HG03442 (cell line): ENCODE results near the gene DUSP2.

Experiments used
- ATAC-seq: cut with Tn5 transposase; IDR thresholded peaks from one replicate; pipeline ENCODE4 v1.9.1; 2021; ENCODE audit warnings: mild to moderate bottlenecking, moderate library complexity; ENCODE audit not compliant: unreplicated experiment

The DUSP2 gene

DNA sequence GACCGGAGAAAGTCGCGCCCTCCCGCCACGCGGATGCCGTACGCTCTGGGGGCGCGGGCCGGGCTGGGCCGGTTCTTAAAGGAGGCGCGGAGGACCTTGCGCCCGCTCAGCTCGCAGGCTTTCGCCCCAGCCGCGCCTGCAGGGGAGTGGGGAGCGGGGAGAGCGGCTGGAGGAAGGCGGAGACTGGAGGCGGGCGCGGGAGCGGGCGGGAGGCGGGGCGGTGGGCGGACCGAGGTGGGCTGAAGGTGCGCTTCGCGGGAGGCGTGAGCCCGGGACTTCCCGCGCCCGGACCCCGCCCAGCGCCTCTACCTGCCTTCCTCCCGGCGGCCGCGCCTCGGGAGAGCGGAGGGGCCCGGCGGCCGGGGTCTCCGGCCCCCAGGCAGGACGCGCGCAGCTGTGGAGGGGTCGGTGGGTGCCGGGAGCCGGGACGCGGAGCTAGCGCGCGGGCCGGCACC is 28.8 kb downstream of the DUSP2 start, which contains the start of gene ADRA2B:
Gene ADRA2B (minus strand): TSS at position 148 of the 455 bp plus-strand sequence. CDS start 422 bp downstream, outside the sequence.
- ATAC-seq: peak; percentile 43

DNA sequence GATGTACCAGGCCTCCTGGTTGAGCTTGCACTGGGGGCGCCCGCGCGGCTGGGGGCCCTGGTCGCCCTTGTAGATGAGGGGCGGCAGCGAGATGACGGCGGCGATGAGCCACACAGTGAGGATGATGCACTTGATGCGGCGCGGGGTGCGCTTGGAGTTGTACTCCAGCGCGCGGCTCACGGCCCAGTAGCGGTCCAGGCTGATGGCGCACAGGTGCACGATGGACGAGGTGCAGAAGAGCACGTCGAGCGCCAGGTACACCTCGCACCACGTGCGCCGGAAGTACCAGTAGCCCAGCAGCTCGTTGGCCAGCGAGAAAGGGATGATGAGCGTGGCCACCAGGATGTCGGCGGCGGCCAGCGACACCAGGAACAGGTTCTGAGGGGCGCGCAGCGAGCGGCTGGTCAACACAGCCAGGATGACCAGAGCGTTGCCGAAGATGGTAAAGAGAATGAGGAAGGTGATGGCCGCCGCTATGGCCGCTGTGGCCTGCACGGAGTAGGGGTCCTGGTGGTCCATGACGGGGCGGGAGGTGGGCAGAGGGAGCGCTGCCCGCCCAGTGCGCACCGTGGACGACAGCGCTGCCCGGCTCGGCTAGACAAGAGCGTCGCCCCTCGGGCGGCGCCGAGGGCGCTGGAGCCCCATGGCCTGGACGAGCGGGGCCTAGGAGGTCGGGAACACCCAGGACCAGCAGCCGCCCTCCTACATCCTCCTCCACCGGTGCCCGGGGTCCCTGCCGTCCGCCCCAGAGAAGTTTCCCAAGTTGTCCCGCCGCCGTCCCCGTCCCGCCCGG is 29.4 kb downstream of the DUSP2 start:
- ATAC-seq: no peak

DNA sequence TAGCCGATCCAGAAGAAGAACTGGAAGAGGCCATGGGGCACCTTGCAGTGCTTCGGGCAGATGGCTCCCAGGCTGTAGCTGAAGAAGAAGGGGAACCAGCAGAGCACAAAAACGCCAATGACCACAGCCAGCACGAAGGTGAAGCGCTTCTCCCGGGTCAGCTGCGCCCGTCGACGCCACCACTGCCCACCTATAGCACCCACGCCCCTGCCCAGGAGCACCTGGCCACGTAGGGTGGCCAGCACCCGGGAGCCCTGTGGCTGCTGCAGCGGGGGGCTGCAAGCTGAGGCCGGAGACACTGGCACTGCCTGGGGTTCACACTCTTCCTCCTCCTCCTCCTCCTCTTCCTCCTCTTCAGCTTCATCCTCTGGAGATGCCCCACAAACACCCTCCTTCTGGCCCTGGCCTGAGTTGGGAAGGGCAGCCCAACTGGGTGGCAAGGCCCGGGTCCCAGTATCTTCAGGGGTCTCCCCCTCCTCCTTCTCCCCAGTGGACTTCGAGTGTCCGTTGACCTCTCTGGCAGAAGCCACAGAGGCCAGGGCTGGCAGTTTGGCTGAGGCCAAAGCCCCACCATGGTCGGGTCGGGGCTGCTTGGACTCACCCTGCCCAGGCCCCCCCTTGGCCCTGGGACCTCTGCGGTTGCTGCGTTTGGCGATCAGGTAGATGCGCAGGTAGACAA is 30.2 kb downstream of the DUSP2 start:
- no peak for ATAC-seq

DNA sequence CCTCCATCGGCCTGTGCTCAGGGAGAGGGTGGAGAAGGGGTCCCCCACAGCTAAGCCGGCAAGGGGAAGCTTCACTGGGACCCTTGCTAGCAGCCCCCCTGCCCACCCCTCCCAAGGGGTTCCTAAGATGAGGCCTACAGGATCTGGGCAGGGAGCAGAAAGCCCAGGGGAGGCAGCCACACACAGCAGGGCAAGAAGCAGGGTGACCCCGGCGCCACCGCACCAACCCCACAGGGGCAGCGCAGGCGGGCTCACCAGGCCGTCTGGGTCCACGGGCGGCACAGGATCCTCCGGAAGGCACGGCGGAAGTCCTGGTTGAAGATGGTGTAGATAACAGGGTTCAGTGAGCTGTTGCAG is 30.7 kb downstream of the DUSP2 start:
- ATAC-seq: no peak

DNA sequence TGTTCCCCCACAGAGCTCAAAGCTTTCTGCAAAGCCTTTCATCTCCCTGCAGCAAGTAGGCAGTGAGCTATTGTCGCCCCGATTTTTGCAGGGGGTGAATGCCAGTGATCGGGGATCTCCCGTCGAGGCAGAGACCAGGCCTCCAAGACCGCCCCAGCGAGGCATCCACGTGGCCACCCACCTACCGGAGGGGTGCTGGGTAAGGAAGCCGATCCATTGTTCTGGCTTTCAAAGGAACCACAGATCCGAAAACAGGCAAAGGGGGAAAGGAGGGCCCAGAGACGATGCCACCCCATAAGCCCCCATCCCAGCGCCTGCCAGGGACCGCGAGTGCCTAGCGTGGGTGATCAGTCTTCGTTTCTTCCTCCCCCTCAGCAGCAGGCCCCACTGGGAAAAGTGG is 31.3 kb downstream of the DUSP2 start:
- ATAC-seq: no peak

DNA sequence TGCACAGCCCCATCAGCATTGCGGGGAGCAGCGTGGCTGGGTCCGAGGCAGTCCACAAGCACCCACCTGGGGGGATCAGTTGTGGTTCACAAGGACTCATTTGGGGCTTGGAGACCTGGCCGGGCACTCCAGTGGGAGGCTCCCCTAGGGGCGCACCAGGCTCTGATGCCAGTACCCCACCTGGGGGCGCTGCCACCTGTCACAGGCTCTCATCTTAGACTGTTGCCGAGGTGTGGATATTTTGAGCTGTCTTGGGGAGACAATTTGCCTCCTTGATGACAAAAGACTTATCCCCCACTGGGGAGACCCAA is 31.9 kb downstream of the DUSP2 start:
- no peak for ATAC-seq

DNA sequence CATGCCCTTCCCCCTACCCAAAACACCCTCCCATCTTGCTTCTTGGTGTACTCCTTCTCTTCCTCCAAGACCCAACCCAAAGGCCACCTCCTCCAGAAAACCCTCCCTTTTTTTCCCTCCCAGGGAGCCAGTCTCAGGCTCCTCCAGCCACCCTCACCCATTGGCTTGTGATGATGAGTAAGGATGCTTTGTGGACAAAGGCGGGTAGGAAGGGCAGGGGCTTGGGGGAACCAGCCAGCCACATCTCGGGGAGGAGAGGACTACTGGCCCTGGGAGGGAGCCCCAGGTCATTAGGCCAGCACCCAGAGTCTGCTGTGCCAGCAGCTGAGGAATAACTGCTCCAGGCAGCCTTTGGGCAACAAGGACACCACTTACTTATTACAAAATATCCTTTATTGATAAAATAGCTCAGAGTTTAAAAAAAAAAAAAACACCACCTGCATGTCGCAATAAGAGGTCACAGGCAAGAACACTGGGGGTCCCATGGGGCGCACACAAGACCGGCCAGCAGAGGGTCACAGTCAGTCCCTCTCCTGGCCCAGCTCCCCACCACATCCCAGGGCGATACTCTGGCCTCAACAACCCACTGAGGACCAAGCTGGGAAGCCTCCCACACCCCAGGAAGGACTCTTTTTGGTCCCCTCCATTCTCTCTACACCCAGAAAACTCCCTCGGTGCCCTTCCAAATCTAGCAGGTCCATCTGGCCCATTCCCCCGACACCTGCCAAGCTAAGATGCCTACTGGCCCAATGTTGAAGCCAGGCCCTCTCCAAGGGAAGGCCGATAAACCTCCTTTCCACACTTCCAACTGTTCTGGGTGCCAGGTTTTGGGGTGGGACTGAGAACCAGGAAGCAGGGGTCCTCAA is 32.5 kb downstream of the DUSP2 start:
- no peak for ATAC-seq

DNA sequence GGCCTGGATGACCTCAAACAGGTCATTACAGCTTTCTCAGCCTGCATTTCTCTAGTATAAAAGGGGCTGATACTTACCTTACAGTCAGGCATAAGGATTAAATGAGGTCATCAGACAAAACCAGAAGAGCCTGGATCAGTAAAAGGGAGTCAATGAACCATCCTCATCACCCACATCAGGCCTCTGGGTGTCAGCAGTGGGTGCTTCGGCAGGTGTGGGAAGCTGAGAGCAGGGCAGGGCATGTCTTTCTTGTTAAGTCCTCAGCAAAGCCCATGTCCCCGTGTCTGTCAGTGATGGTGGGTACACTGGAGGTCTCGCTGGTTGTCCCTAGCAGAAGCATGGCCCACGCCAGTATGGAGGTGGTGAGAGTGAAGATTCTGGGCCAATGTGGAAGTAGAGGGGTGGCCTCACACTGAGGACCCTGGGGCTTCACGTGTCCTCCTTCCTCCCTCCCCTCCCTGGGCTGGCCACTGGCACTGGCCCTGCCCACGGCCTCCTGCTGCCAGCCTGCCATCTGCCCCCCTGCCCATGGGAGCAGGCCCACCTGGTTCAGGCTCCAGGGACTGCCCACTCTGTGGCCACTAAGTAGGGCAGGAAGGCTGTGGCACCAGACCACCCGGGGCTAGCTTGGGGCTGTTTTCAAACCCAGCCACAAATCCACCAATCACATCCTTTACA is 33.3 kb downstream of the DUSP2 start:
- ATAC-seq: no peak

DNA sequence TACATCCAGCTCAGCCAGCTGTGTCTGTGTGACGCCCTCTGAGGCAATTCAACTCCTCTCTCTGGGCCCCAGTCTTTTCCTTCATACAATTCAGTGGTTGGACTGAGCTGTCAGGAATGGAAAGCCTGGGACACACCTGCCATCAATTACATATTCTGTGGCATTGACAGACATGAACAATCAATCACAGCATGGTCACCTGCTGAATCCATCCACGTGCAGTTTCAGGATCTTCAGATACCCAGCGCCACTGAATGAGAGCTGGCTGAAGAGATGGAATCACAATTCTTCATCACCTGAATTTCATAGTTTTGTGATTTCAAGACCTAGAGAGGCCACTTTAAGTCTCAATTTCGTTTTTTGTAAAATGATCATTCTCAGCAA is 34.0 kb downstream of the DUSP2 start:
- ATAC-seq: no peak

DNA sequence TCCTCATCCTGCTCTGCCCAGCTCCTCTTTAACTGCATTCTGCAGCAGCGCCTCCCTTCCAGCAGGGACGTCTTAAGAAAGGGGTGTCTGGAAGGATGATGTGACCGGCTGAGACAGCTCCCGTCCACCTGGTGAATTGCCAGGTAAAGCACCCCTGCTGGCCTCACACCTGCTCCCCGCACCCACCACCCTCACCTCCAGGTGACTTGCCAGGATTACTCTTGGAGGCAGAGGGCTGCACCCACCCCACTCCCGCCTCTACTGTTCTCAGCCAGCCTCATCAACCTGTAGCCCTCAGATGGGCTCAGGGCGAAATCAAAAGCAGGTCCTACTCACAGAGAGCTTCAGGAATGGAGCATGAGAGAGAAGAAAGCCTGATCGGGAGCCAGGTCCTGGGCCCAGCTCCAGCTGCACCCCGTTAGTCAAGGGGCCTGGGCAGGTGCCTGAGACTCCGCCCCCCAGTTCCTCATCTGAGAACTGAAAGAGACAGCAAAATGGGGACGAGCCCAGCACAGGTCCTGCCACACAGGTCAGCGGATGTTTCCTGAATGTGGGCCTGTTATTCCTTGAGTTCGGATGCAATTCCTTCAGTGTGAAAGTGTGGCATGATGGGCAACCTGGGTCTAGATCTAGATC is 34.5 kb downstream of the DUSP2 start:
- ATAC-seq: no peak

DNA sequence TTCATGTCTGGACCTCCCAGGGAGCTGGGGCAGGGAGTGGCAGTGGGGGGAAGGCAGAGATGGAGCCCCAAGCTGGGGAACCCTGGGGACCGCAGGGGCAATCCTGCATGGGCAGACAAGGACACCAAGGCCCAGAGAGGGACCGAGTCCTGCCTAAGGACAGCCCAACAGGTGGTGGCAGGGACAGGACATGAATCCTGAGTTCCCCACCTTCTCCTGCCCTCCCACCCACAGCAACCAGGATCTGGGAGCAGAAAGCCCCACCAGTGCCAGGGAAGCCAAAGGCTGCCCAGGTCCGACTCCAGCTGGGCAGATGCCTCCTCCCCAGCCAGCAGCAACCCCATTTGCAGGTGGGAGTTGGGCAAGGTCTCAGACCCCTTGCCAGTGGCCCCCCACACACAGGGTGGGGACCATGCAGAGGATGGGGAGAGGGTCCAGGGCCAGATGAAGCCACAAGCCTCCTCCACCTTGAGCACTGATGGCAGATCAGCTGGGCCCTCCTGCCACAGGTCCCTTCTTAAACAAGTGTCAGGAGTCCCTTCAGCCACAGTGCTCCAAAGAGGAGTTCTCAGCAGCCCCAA is 35.2 kb downstream of the DUSP2 start:
- no peak for ATAC-seq

DNA sequence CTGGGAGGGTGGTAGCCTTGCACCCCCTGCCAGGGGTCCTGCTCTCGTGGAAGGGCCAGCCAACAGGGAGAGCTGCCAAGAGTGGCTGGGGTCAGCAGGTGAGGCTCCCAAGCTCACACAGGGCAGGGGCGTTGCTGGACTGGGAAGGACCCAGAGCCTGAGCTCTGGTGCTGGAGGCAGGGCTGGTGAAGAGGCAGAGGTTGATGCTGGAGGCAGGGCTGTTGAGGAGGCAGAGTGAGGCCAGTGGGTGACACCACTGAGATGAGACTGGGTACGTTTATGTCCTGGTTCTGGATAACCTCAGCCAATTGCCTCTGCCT is 35.9 kb downstream of the DUSP2 start:
- ATAC-seq: no peak

DNA sequence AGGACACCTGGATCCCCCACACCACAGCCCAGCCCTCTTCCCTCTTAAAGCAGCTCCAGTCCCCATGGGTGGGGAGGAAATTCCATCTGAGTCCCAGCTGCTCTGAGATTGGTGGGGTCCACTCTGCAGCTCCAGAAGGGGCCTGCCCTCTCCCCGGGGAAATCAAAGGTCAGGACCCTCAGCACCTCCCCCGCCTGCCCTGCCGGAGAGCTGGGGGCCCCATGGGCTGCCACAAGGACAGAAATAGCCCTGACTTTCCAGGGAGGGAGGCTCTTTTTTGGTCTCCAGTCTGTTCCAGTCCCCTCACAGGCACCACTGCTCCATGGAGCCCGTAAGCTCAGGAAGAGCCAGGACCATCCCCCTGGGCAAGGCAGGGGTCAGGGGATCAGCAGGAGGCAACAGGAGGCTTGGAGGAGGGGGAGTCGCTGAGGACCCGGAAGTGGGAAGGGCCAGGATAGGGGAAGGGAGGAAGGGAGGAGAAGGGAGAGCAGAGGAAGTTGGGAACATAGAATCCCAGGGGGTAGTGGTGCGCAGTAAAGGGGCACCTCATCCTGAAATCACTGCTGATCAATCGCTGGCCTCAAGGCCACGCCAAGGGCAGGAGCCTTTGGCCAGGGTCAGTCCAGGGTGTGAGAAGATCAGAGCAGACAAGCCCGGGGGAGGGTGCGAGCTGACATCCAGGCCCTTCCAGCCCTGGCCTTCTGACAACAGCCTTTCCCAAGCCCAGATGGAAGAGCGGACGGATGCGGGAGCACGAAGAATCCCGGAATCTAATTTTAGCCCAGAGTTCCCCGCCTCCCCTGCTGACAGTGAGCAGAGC is 36.5 kb downstream of the DUSP2 start:
- ATAC-seq: no peak

DNA sequence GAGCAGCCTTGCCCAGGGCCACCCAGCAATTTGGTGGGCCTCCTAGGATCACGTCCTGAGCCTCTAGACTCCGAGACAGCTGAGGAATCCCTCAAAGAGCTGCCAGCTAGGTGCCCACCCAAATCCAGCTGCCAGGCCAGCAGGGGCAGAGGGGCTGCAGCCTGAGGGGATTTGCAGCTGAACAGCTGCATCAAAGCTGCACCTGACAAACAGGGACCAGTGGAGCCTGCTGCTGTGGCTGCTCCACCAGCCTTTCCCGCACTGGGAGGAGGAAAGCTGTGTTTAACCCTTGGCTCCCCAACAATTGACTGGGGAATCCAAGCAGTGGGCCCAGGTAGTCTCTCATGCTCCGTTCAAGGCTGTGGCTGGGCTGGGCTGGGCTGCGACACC is 37.1 kb downstream of the DUSP2 start:
- no peak for ATAC-seq

DNA sequence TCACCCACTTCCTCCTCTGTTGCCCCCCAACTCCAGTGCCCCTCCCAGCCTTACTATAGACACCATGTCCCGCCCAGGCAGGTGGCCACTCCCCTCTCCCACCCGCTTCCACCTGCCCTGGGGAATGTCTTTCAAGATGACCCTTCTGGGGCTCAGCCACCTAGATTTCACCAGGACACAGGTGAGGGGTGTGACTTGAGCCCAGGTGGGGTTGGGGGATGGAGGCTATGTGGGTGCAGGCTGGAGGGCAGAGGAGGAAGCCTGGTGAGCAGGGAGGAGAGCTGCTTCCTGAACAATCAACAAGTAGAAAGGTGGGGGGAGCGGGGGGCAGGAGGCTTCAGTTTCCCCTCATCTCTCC is 37.6 kb downstream of the DUSP2 start:
- ATAC-seq: no peak

DNA sequence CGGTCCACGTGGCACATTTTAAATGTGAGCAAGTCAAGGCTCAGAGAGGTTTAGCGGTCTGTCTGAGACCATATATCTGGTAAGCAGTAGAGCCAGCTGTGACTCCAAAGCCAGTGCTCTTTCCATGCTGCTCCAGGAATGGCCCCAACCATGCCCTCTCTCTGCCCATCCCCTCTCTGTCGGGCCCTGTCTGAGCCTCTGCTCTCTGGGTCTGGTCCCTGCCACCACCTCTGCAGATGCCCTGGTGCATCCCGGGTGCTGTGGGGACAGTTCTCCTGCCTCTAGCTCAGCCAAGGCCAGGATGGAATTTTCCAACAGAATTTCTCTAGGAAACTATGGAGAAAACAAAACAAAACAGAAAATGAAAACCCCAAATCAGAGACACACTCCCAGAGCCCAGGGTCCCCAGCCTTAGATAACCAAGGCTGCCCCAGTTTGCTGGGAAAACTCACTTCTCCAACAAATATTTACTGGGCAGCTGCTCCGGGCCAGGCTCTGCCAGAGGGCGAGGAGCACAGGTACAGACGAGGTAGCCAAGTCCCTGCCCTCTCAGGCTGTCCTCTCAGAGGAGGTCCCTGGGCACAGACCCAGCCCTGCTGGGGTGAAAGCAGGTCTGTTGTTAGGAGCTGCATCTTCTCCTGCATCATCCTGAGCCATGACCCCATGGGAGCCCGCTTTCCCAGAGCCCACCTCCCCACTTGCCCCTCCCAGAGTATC is 38.1 kb downstream of the DUSP2 start:
- ATAC-seq: no peak

DNA sequence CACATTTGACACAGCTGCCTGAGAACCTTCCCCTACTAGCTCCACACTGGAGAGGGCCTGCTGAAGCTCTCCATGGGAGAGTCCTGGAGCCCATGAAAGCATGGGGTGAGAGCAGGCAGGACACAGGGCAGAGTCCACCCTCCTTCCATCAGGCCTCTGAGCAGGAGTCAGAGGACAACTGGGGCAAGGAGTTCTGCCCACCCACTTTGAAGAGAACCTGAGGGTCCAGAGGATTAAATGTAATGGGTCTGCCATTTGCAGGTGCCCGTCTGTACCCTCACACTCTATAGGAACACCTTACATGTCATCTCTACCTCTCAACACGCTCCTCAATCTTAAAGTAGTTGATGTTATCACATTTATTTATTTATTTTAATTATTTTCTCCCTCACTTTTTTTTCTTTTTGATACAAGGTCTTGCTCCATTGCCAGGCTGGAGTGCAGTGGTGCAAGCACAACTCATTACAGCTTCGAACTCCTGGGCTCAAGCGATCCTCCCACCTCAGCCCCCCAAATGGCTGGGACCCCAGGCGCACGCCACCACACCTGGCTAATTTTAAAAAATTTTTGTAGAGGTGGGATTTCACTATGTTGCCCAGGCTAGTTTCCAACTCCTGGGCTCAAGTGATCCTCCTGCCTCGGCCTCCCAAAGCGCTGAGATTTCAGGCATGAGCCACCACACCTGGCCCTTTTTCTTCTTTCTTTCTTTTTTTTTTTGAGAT is 39.1 kb downstream of the DUSP2 start:
- ATAC-seq: no peak

DNA sequence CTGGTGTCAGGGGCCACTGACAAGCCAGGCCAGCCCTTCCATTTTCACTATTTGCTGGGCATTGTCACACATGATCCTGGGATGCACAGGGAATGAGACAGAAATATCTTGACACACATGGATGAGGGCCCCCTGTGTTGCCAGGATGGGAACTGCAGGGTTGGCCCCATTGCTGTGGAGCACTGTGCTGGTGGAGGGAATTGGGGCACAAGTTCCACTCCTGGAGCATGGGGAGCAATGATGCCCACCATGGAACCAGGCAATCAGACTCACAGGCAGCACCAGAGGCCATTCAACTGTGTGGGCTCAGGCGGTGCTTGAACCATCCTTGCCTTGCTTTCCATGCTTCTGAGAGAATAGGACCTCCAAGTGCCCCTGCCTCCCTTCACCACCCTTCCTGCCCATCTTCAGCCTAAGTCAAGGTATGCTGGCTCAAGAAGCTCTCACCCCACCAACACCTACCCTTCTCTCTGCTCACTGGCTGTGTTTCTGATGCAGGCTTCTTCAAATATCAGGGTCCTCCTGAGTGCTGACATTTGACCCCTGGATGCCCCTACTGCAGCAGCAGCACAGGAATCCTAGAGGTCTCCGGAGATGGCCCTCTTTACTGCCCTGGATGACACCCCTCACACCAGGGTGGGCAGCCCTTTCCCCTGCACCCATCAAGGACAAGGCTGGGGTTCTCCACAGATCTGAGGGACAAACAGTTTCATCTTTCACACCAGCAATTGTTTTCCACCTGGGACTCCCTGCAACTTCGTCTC is 39.9 kb downstream of the DUSP2 start:
- ATAC-seq: no peak
